GM13976 (cell line): ENCODE measurements around the gene CCDC170.

Experiments used
- DNase-seq: peaks from one replicate; pipeline ENCODE4 v3.0.0; 2012; ENCODE audit warnings: low spot score
- CTCF ChIP-seq: IDR thresholded peaks from 2 replicates; pipeline ENCODE4 v1.5.1; 2012; ENCODE audit warnings: borderline replicate concordance, mild to moderate bottlenecking; ENCODE audit not compliant: insufficient read depth; ENCODE audit errors: extremely low read depth, missing control alignments, control extremely low read depth
- in situ Hi-C: fragments of 300-500 bp; cut with MboI; formaldehyde crosslinking; loops from one replicate; pipeline ENCODE4 v1.12.0; 2022; ENCODE audit warnings: low sequenced_read_pairs, mixed read lengths, inconsistent platforms; ENCODE audit not compliant: unreplicated experiment

The CCDC170 gene

DNA sequence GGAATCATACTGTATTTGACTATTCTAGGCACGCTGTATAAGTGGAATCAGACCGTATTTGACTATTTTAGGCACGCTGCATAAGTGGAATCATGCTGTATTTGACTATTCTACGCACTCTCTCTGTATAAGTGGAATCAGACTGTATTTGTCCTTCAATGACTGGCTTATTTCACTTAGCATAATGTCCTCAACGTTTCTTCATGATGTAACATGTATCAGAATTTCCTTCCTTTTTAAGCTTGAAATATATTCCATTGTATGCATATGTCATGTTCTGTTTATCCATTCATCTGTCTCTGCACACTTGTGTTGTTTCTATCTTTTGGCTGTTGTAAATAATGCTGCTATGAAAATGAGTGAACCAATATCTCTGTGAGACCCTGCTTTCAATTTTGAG lies 5.7 kb downstream of the CCDC170 start:
- in situ Hi-C loops: no loop called here
- DNase-seq: no peak
- no peak for TF ChIP-seq CTCF

- in situ Hi-C loops: no loop called here
- TF ChIP-seq CTCF: no peak
- no peak for DNase-seq
Measured at GRCh38 chr6:151501511-151502136, 7.8 kb downstream of the CCDC170 start.

GRCh38 chr6:151502499-151502898 lies 8.7 kb downstream of the CCDC170 start:
- no peak for DNase-seq
- in situ Hi-C loops: no loop called here
- TF ChIP-seq CTCF: no peak

DNA sequence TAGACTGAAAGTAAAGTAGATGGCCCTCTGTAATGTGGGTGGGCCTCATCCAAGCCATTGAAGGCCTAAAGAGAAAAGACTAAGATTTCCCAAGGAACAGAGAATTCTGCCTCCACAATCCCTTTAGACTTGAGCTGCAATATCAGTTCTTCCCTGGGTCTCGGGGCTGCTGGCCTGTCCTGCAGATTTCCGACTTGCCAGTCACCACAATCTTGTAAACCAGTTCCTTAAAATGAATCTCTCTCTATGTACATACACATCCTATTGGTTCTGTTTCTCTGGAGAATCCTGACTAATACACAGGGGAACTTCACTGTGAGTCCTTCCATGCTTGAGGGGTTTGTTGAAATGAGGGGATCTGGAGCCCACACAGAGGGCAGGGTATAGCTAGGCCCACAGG lies 12.9 kb downstream of the CCDC170 start:
- no peak for TF ChIP-seq CTCF
- in situ Hi-C loops: no loop called here

GRCh38 chr6:151509048-151509447 lies 15.2 kb downstream of the CCDC170 start:
- no peak for DNase-seq
- TF ChIP-seq CTCF: no peak
- in situ Hi-C loops: no loop called here

More for the DNA sequence above, 12.9 kb downstream of the CCDC170 start:
- DNase-seq: no peak

DNA sequence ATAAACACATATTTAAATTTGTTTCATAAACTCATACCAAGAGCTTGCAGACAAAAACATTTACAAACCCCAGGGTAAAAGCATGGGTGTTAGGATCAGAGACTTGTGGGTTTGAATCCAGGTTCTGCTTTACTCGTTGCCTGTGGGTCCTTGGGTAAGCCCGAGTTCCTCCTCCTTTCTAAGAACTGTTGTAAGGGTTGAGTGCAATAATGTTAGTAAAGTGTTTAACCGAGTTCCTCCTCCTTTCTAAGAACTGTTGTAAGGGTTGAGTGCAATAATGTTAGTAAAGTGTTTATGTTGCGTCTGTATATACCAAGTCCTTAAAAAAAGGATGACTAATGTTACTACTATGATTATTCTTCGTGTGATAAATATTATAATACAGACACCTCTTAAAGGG lies 18.7 kb downstream of the CCDC170 start:
- in situ Hi-C loops: no loop called here
- TF ChIP-seq CTCF: no peak
- DNase-seq: no peak
